K562 (cell line): ENCODE measurements around the gene SLC30A3. TPM values are rescaled to one million over a fixed set of nuclear protein-coding genes. Genes with fewer than 3 reads are reported as not detected.

Source experiments
- ATAC-seq: fragments of 200-7000 bp; cut with Tn5 transposase; 3 replicates; pipeline ENCODE4 v1.9.1; 2020; ENCODE audit warnings: moderate library complexity
- BruUV-seq: library from RNA; stranded (reverse); fragments of 400-500 nt; replicated peaks from 2 replicates; lab custom pipeline; 2021; lab: Mats Ljungman, UMichigan
- CTCF ChIA-PET: fragments of 300-600 bp; formaldehyde crosslinking; extraction: SDS; loops from one replicate; lab custom pipeline; 2021; ENCODE audit warnings: low intra/inter-chr PET ratio; lab: Yijun Ruan, JAX
- POLR2A ChIA-PET: fragments of 300-600, 350-650 bp; sonication (Branson Sonifier 250); formaldehyde crosslinking; extraction: SDS; loops from one replicate; lab custom pipeline; 2021; ENCODE audit warnings: antibody characterized with exemption, inconsistent platforms; lab: Yijun Ruan, JAX
- DNase-seq, 4 experiments: peaks; one replicate each; pipeline versions ENCODE4 v3.0.0 to v3.0.0-alpha.2; 2011 to 2018; ENCODE audit warnings: low spot score in 3 of 4, mixed read lengths in 3 of 4; ENCODE audit errors: extremely low read depth in 1 of 4
- FAIRE-seq: peaks from 2 replicates; lab custom pipeline; 2011; peaks lifted over from hg19 to GRCh38; lab: Jason Lieb, UNC
- H2AFZ ChIP-seq: 2 replicates; pipeline ENCODE4 v1.6.0; 2011; ENCODE audit warnings: low read depth, low read length, control low read depth, inconsistent platforms
- H3K27ac ChIP-seq: fragments of 200-600 bp; 3 replicates; pipeline ENCODE4 v1.8.0; 2011; ENCODE audit warnings: low read depth, mild to moderate bottlenecking, control low read depth, inconsistent platforms, low read length, moderate library complexity, mixed read lengths; ENCODE audit errors: extremely low read depth
- H3K27me3 ChIP-seq, 2 experiments: fragments of 300-600 bp in 1 of 2; 2 replicates in 1 of 2; 3 replicates in 1 of 2; pipeline versions ENCODE4 v1.6.0 to v1.8.0; 2011; ENCODE audit warnings: inconsistent platforms in 2 of 2, low read length in 2 of 2, mild to moderate bottlenecking in 1 of 2, mixed read lengths in 1 of 2, moderate library complexity in 1 of 2; ENCODE audit not compliant: control insufficient read depth in 2 of 2, insufficient read depth in 2 of 2
- H3K36me3 ChIP-seq: fragments of 300-600 bp; 3 replicates; pipeline ENCODE4 v1.8.0; 2011; ENCODE audit warnings: mild to moderate bottlenecking, low read length, inconsistent platforms; ENCODE audit not compliant: control insufficient read depth, insufficient read depth
- H3K4me1 ChIP-seq, 2 experiments: fragments of 200-600 bp in 1 of 2; replicated peaks in 1 of 2; 2 replicates in 1 of 2; 3 replicates in 1 of 2; pipeline versions ENCODE4 v1.5.1 to v1.8.0; 2011; ENCODE audit warnings: inconsistent platforms in 2 of 2, low read length in 2 of 2, mild to moderate bottlenecking in 1 of 2, mixed read lengths in 1 of 2, moderate library complexity in 1 of 2; ENCODE audit not compliant: control insufficient read depth in 2 of 2, insufficient read depth in 2 of 2
- H3K4me2 ChIP-seq: 2 replicates; pipeline ENCODE4 v1.6.1; 2011; ENCODE audit warnings: low read length, control low read depth, inconsistent platforms, mixed read lengths; ENCODE audit not compliant: insufficient read depth
- H3K4me3 ChIP-seq: fragments of 200-600 bp; sonication (generic), shearing (Covaris generic); 2 replicates; pipeline ENCODE4 v1.5.1; 2016; ENCODE audit warnings: control low read depth, inconsistent platforms
- H3K79me2 ChIP-seq: fragments of 200-600 bp; 3 replicates; pipeline ENCODE4 v1.8.0; 2011; ENCODE audit warnings: low read length, inconsistent platforms; ENCODE audit not compliant: control insufficient read depth, insufficient read depth
- H3K9ac ChIP-seq, 2 experiments: 2 replicates each; pipeline versions ENCODE4 v1.6.0 to v1.6.1; 2011; ENCODE audit warnings: low read depth in 2 of 2, low read length in 2 of 2, control low read depth in 1 of 2, inconsistent platforms in 1 of 2, mild to moderate bottlenecking in 1 of 2, mixed read lengths in 1 of 2; ENCODE audit not compliant: insufficient read depth in 1 of 2
- H3K9me1 ChIP-seq: one replicate; pipeline ENCODE4 v1.6.0; 2011; ENCODE audit warnings: inconsistent platforms, mild to moderate bottlenecking, low read length, moderate library complexity; ENCODE audit not compliant: control insufficient read depth, insufficient read depth
- H3K9me3 ChIP-seq: replicated peaks from 2 replicates; pipeline ENCODE4 v1.5.1; 2011; ENCODE audit warnings: low read depth, low read length, inconsistent platforms; ENCODE audit not compliant: control insufficient read depth, insufficient read depth
- H4K20me1 ChIP-seq: replicated peaks from 2 replicates; pipeline ENCODE4 v1.6.1; 2011; ENCODE audit warnings: low read length, inconsistent platforms, mixed read lengths; ENCODE audit not compliant: control insufficient read depth, insufficient read depth
- ASH1L ChIP-seq: fragments of 450-650 bp; IDR thresholded peaks from 2 replicates; pipeline ENCODE4 v1.6.1; 2018; ENCODE audit warnings: borderline replicate concordance, mild to moderate bottlenecking, low read depth; ENCODE audit not compliant: partially characterized antibody
- EZH2 ChIP-seq: IDR thresholded peaks from 2 replicates; pipeline ENCODE4 v1.6.1; 2012; ENCODE audit warnings: low read depth, mild to moderate bottlenecking, inconsistent platforms, low read length, borderline replicate concordance
- ILF3 ChIP-seq: fragments of 450-650 bp; IDR thresholded peaks from 2 replicates; pipeline ENCODE4 v1.6.1; 2018; ENCODE audit warnings: antibody characterized with exemption, mild to moderate bottlenecking, moderate library complexity, borderline replicate concordance
- MTA3 ChIP-seq: fragments of 450-650 bp; formaldehyde crosslinking; IDR thresholded peaks from 2 replicates; pipeline ENCODE4 v1.6.1; 2017; ENCODE audit warnings: mild to moderate bottlenecking, borderline replicate concordance
- NCOA2 ChIP-seq, 2 experiments: fragments of 450-650 bp; IDR thresholded peaks; 2 replicates each; pipeline ENCODE4 v1.6.1; 2018; ENCODE audit warnings: mild to moderate bottlenecking in 2 of 2, moderate library complexity in 1 of 2; ENCODE audit not compliant: partially characterized antibody in 2 of 2
- PHB ChIP-seq: fragments of 250-450 bp; sonication (Bioruptor Pico); IDR thresholded peaks from 2 replicates; pipeline ENCODE4 v1.5.0; 2021
- PURB ChIP-seq: sonication (generic); formaldehyde crosslinking; IDR thresholded peaks from 2 replicates; pipeline ENCODE4 v1.9.0; 2021; ENCODE audit warnings: low read depth, mild to moderate bottlenecking, missing genetic modification reagents
- RFX7 ChIP-seq: fragments of 250-450 bp; sonication (Bioruptor Pico); IDR thresholded peaks from 2 replicates; pipeline ENCODE4 v1.5.1; 2021; ENCODE audit warnings: mild to moderate bottlenecking
- SUPT5H ChIP-seq: fragments of 450-650 bp; IDR thresholded peaks from 2 replicates; pipeline ENCODE4 v1.6.1; 2016
- ZNF212 ChIP-seq: fragments of 450-650 bp; formaldehyde crosslinking; IDR thresholded peaks from 2 replicates; pipeline ENCODE4 v1.4.0; 2020; ENCODE audit warnings: mild to moderate bottlenecking
- ZNF316 ChIP-seq: fragments of 450-650 bp; IDR thresholded peaks from 2 replicates; pipeline ENCODE4 v1.6.1; 2016
- ZNF324 ChIP-seq: fragments of 250-450 bp; sonication (Bioruptor Pico); IDR thresholded peaks from 2 replicates; pipeline ENCODE4 v1.4.0; 2020; ENCODE audit warnings: mild to moderate bottlenecking
- WGBS: fragments of 100-300 bp; shearing (Covaris generic); methylation state at CpG from one replicate; pipeline ENCODE4 v1.1.6; 2016; ENCODE audit warnings: low coverage, mixed read lengths; ENCODE audit not compliant: insufficient coverage; ENCODE audit errors: missing lambda C conversion rate; 5-methylcytosine and 5-hydroxymethylcytosine counted together
- in situ Hi-C: fragments of 300-500 bp; cut with MboI; formaldehyde crosslinking; loops from 4 replicates; pipeline ENCODE4 v1.15.0; 2018; ENCODE audit warnings: inconsistent platforms, mixed read lengths
- intact Hi-C: fragments of 100-400 bp; cut with micrococcal nuclease; formaldehyde crosslinking; loops from 2 replicates; pipeline ENCODE4 v1.14.2; 2022
- polyA plus RNA-seq, 8 experiments: library from polyadenylated mRNA; depleted of rRNA in 4 of 8; stranded (reverse) in 5 of 8; unstranded in 3 of 8; fragments of >200 nt; fragmentation: Nextera tagmentation in 2 of 8; fragmentation: Illumina TruSeq in 1 of 8; extraction: Ambion mirVana in 2 of 8; extraction: Trizol in 1 of 8; gene quantifications; 2 replicates each; pipeline versions ENCODE4 v1.2.1 to v1.2.3, GENCODE V29; 2011 to 2014; ENCODE audit warnings: inconsistent platforms in 1 of 8, missing spikeins in 1 of 8
- total RNA-seq, 7 experiments: library from RNA; depleted of rRNA in 6 of 7; stranded (reverse); fragments of >200 nt in 6 of 7; fragmentation: Illumina TruSeq in 2 of 7; extraction: Trizol in 2 of 7; gene quantifications; 2 replicates each; pipeline versions ENCODE4 v1.2.1 to v1.2.3, GENCODE V29; 2011 to 2021; ENCODE audit warnings: low replicate concordance in 1 of 7
- TF ChIP-seq, protein P1 (sequence below): fragments of 200-800 bp; sonication (Bioruptor generic); IDR thresholded peaks from 2 replicates; pipeline ENCODE4 v1.6.1; 2017; ENCODE audit warnings: missing genetic modification characterization, missing compliant biosample characterization
- TF ChIP-seq, protein P2 (sequence below): fragments of 250-450 bp; sonication (Bioruptor Pico); IDR thresholded peaks from 2 replicates; pipeline ENCODE4 v1.5.0; 2022; ENCODE audit warnings: mild to moderate bottlenecking
- TF ChIP-seq, protein P3 (sequence below): fragments of 450-650 bp; IDR thresholded peaks from 2 replicates; pipeline ENCODE4 v1.6.1; 2017; ENCODE audit warnings: mild to moderate bottlenecking, moderate library complexity
- TF ChIP-seq, protein P4 (sequence below): sonication (generic); formaldehyde crosslinking; IDR thresholded peaks from 2 replicates; pipeline ENCODE4 v1.8.1; 2023; ENCODE audit warnings: mild to moderate bottlenecking, missing genetic modification reagents

Gene SLC30A3
- total and polyA plus RNA-seq, 9 of the 15 experiments (the other 6 are each of a cell fraction or from before 2014, with no cell fraction given) = 0.03 to 2.7 (median 0.89) TPM; not detected in 1

DNA sequence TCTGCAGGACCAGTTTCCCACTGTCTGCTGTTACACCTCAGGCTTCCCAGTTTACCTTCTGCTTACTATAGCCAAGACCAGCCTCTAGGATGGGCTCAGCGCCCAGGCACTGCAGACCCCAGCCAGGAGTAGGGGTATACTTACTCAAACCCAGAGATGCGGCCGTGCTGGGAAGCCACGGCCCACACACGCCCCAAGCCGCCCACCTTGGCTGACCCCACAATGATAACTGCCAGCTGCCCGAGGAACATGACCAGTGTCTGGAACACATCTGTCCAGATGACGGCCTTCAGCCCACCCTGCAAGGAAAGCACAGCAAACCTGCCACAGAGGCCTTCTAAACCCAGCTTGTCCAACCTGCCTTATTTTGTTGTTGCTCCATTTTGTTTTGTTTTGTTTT lies 57.6 kb downstream of the SLC30A3 start:
- no TSS peak for BruUV-seq
- H3K4me2 ChIP-seq = no peak overlapping the region
- peaks cover 95% of the 10 kb centered on the region for H3K36me3 ChIP-seq
- H2AFZ ChIP-seq = no peak overlapping the region
- DNase-seq (no peak), ATAC-seq (no peak), FAIRE-seq (no peak)
- no peaks in the 10 kb centered on the region for H4K20me1 ChIP-seq
- CTCF ChIA-PET = no interaction called here
- in situ Hi-C loops (no loop called here), intact Hi-C loops (no loop called here)
- H3K27ac ChIP-seq = no peak overlapping the region
- POLR2A ChIA-PET = no interaction called here
- H3K27me3 ChIP-seq = no peaks in the 10 kb centered on the region
- H3K9me3 ChIP-seq = no peaks in the 10 kb centered on the region
- peaks cover 16% of the 10 kb centered on the region; the same call in 1 of the 3 replicates for H3K79me2 ChIP-seq
- no peak overlapping the region for H3K4me3 ChIP-seq
- no peaks in the 10 kb centered on the region for H3K9me1 ChIP-seq
- WGBS = 88% methylated on average over 8 of the region's 8 CpGs
- no peak overlapping the region for H3K9ac ChIP-seq
- H3K4me1 ChIP-seq = peaks cover 10 to 16% of the 10 kb centered on the region in 2 experiments; a peak in 4 of 5 replicates
- TF ChIP-seq, protein P1, sequence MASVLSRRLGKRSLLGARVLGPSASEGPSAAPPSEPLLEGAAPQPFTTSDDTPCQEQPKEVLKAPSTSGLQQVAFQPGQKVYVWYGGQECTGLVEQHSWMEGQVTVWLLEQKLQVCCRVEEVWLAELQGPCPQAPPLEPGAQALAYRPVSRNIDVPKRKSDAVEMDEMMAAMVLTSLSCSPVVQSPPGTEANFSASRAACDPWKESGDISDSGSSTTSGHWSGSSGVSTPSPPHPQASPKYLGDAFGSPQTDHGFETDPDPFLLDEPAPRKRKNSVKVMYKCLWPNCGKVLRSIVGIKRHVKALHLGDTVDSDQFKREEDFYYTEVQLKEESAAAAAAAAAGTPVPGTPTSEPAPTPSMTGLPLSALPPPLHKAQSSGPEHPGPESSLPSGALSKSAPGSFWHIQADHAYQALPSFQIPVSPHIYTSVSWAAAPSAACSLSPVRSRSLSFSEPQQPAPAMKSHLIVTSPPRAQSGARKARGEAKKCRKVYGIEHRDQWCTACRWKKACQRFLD (CRISPR knock-in tag) = no peak
- TF ChIP-seq RFX7 (CRISPR knock-in tag) (no peak), PHB (no peak), SUPT5H (no peak), ZNF212 (CRISPR knock-in tag) (no peak), ZNF324 (no peak), EZH2 (no peak), ILF3 (no peak), MTA3 (no peak), NCOA2 (IDR thresholded peaks at IDR 0.05; ENCODE audit: partially characterized antibody in 2 of 2) (no peak), ZNF316 (no peak), ASH1L (no peak), PURB (CRISPR knock-in tag) (no peak)
- TF ChIP-seq, protein P2, sequence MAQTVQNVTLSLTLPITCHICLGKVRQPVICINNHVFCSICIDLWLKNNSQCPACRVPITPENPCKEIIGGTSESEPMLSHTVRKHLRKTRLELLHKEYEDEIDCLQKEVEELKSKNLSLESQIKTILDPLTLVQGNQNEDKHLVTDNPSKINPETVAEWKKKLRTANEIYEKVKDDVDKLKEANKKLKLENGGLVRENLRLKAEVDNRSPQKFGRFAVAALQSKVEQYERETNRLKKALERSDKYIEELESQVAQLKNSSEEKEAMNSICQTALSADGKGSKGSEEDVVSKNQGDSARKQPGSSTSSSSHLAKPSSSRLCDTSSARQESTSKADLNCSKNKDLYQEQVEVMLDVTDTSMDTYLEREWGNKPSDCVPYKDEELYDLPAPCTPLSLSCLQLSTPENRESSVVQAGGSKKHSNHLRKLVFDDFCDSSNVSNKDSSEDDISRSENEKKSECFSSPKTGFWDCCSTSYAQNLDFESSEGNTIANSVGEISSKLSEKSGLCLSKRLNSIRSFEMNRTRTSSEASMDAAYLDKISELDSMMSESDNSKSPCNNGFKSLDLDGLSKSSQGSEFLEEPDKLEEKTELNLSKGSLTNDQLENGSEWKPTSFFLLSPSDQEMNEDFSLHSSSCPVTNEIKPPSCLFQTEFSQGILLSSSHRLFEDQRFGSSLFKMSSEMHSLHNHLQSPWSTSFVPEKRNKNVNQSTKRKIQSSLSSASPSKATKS (CRISPR knock-in tag) = no peak
- TF ChIP-seq, protein P3, sequence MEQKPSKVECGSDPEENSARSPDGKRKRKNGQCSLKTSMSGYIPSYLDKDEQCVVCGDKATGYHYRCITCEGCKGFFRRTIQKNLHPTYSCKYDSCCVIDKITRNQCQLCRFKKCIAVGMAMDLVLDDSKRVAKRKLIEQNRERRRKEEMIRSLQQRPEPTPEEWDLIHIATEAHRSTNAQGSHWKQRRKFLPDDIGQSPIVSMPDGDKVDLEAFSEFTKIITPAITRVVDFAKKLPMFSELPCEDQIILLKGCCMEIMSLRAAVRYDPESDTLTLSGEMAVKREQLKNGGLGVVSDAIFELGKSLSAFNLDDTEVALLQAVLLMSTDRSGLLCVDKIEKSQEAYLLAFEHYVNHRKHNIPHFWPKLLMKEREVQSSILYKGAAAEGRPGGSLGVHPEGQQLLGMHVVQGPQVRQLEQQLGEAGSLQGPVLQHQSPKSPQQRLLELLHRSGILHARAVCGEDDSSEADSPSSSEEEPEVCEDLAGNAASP = no peak
- TF ChIP-seq, protein P4, sequence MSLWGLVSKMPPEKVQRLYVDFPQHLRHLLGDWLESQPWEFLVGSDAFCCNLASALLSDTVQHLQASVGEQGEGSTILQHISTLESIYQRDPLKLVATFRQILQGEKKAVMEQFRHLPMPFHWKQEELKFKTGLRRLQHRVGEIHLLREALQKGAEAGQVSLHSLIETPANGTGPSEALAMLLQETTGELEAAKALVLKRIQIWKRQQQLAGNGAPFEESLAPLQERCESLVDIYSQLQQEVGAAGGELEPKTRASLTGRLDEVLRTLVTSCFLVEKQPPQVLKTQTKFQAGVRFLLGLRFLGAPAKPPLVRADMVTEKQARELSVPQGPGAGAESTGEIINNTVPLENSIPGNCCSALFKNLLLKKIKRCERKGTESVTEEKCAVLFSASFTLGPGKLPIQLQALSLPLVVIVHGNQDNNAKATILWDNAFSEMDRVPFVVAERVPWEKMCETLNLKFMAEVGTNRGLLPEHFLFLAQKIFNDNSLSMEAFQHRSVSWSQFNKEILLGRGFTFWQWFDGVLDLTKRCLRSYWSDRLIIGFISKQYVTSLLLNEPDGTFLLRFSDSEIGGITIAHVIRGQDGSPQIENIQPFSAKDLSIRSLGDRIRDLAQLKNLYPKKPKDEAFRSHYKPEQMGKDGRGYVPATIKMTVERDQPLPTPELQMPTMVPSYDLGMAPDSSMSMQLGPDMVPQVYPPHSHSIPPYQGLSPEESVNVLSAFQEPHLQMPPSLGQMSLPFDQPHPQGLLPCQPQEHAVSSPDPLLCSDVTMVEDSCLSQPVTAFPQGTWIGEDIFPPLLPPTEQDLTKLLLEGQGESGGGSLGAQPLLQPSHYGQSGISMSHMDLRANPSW (CRISPR knock-in tag) = no peak
